NCI-H146 treated with DMSO at 0.1 percent for 48 hours (cell line): ENCODE measurements around the gene PTPRK.
"Not testable (repeated sequence)": the region's sequence is repeated elsewhere in the genome, so short reads cannot be mapped to it uniquely, and the experiment has no call there.

ENCODE experiments used
- DNase-seq: peaks from one replicate; lab custom pipeline; 2025; ENCODE audit not compliant: unreplicated experiment; lab: John Stamatoyannopoulos, UW

Gene PTPRK

GRCh38 chr6:128491610-128492206, 28.7 kb downstream of the PTPRK start:
- no peak for DNase-seq

GRCh38 chr6:128491100-128491581, 29.3 kb downstream of the PTPRK start:
- DNase-seq, result no peak

- DNase-seq, result no peak
Observed at GRCh38 chr6:128487746-128488145, 32.7 kb downstream of the PTPRK start.

DNA sequence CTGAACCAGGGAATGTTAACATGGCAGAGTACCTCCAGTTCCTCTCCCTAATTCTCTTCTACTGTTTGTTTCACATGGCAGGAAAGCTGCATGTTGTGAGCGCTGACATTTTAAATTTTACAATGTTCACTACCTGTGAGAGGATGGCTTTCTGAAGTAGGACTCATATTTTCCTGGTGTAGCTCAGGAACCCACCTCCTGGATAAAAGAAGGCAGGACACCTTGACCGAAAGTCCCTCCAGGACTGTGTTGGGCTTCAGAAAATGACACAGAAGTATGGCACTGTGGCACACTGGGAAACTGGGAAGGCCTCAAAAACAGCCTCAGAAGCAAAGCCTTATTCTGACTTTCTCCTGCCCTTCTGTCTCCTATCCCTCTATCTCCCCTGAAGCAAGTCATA, 33.3 kb downstream of the PTPRK start:
- no peak for DNase-seq

- DNase-seq, result not testable (repeated sequence)
Observed at GRCh38 chr6:128486580-128486979, 33.8 kb downstream of the PTPRK start.

DNA sequence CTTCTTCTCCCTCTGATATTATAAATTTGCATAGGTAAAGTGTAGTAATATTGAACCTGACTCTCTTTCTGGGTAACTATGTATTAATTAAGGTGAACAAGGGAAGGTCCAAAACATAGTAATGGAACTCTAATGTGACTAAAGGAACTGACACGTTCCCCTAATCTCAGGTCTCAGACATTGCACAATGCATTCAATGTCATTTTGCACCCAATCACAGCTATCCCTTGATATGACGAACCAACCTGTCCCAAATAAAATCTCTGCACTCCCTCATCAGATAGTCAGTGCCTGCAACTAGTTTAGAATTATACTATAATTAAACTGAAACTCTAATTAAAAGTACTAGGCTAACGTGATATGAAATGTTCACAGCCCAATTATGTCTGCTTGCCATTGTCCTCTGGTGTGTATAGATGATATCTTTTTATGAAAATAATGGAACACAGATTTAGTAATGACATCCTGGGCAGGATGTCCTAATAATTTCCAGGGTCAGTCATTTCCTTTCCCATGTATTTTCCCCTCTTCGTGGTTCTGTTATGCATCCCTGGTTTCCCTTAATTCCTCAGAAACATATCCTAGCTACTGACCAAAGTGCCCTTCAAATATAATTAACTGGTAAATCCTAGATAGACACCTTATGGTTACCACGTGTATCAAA, 36.8 kb downstream of the PTPRK start:
- no peak for DNase-seq

- no peak for DNase-seq
Observed at GRCh38 chr6:128482642-128483041, 37.8 kb downstream of the PTPRK start.

DNA sequence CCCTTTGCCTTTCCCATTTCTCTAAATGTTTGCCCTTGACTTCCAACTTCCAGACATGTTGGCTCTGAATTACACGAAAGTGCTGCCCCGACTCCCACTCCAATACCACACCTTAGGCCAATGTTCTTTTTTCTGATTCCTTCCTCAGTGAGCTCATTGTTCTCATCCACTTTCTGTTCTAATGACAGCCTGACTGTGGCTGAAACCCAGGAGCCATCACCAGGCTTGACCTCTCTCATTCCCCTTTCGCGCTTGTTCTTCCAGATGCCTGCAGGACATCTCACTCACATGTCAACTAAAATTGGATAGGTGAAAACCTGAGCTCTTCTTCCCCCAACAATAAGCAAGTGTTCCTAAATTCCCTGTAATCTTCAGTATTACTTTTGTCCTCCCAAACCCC, 40.4 kb downstream of the PTPRK start:
- no peak for DNase-seq

DNA sequence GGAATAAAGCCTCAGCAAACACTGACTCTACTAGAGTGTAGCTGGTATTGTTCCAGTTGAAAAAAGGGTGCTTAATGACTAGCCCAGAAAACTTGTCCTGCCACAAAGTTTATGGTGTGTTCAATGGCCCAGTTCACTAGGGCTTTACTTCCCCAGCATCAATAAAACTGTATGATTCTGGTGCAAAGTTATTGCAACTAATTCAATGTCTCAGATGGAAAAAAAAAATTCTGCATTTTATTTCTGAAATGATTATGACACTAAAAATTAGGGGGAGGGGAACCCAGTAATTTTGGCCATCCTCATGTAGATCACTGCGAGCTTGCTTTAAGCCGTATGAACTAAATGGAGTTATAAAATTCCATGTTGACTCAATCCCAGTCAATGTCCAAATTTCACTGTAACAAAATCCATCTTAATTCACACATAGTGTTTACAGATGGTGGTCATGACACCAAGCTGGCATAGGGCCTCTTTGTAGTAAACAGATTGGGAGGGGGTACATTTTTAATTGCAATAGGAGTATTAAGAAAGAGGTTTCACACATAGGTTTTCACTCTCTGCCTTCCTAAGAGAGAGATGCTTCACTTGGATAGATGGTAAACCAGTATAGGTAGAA, 41.2 kb downstream of the PTPRK start:
- no peak for DNase-seq

DNA sequence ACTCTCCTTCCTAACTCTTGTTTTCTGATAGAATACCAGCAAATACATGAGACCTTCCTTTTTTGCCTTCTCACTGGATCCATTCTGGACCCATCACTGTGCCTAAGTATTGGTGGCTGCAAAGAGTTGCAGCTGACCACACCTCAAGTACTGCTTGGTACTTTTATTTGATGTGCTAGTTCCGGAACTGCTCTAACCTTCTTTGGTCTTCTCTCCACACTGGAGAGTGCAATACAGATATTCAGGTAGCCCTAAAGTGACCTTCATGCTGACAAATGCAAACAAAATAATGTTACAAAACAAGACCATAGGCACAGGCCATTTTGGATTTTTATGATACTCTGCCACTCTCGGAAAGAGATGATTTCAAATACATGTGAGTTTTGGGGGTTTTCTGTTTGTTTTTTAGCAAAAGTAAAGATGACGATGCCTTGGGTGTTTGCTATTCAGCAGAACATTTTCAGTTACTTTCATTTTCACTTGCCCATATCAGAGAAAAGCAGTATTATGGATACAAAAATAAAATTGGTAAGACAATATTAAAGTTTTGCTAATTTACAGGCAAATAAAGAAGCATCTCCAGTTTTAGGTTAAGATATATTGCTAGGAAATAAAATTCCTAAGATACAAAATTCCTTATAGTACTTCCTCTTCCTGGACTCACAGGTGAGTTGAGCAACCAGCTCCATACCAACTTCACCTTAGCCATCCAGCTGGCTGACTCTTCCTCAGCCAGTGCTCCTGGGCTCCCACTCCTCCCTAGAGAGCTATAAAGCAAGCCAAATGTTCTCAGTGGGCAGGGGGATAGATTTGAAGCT, 42.0 kb downstream of the PTPRK start:
- no peak for DNase-seq

DNA sequence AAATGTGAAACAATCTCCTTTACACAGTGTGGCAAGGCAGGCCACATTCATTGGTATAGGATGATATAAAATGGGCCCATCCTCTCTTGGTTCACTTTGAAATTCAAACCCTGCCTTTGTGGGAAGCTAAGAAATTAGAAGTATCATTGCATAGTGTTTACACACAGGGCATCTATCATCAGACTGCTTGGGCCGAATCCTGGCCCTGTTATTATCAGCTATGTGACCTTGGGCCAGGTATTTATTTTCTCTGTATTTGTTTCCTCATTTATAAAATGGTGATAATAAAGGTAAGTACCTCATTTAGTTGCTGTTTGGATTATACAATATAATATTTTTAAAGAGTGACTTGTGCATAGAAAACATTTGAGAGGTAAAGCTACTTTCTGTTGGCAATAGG, 45.5 kb downstream of the PTPRK start:
- DNase-seq, result no peak

DNA sequence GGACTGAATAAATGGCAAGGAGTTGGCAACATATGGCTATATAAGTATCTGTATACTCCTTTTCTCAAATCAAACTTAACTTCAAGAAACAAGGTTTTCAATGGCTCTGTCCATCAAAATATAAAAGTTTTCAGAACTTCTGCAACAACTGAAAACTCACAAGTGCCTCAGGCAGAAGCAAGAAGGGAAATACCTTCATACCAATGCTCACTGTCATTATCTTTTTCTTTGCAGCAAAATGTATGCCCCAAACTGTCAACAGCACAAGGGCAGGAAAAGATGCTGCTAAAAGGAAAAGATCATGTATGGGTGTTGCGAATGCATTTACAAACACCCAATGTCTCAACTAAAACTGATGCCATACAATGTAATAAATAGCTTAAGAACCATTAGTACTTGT, 45.9 kb downstream of the PTPRK start:
- DNase-seq, result no peak

GRCh38 chr6:128471907-128472306, 48.5 kb downstream of the PTPRK start:
- DNase-seq, result peak; percentile 60

GRCh38 chr6:128465368-128466343, 54.7 kb downstream of the PTPRK start:
- no peak for DNase-seq

DNA sequence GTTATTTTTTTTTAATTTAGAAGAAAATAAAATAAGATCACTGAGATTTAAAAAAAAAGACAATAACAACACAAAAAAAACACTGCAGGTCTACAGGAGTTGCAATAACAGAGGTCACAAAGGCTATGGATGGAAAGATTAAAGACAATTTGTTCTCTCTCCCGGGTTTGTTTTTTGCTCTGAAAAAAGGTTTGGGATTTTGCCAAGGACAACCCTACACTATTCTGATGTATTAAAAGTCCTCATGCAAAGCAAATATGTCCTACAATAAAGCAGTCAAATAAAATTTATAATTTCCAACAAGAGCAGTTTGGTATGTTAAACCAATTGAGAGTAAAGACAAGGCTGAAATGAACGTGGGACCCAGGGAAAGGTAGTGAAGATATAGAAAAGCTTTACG, 55.6 kb downstream of the PTPRK start:
- DNase-seq, result peak; percentile 16

GRCh38 chr6:128463942-128464341, 56.5 kb downstream of the PTPRK start:
- DNase-seq, result no peak

- DNase-seq, result no peak
Observed at GRCh38 chr6:128461501-128461900, 58.9 kb downstream of the PTPRK start.

GRCh38 chr6:128456510-128457230, 63.7 kb downstream of the PTPRK start:
- DNase-seq, result peak; percentile 79

- no peak for DNase-seq
Observed at GRCh38 chr6:128455959-128456358, 64.4 kb downstream of the PTPRK start.

GRCh38 chr6:128452713-128453112, 67.7 kb downstream of the PTPRK start:
- no peak for DNase-seq
